B cell (primary cell): ENCODE results near the gene MRPL14.

Experiments
- EZH2 ChIP-seq: IDR thresholded peaks from 2 replicates; pipeline ENCODE4 v1.6.1; 2012; ENCODE audit warnings: borderline replicate concordance, low read depth, mild to moderate bottlenecking, moderate library complexity, low read length; ENCODE audit not compliant: insufficient read depth, poor library complexity, severe bottlenecking
- TF ChIP-seq, protein P1 (sequence below): fragments of 200-600 bp; IDR thresholded peaks from one replicate; pipeline ENCODE4 v1.8.0; 2022; ENCODE audit warnings: antibody characterized with exemption, mild to moderate bottlenecking

DNA sequence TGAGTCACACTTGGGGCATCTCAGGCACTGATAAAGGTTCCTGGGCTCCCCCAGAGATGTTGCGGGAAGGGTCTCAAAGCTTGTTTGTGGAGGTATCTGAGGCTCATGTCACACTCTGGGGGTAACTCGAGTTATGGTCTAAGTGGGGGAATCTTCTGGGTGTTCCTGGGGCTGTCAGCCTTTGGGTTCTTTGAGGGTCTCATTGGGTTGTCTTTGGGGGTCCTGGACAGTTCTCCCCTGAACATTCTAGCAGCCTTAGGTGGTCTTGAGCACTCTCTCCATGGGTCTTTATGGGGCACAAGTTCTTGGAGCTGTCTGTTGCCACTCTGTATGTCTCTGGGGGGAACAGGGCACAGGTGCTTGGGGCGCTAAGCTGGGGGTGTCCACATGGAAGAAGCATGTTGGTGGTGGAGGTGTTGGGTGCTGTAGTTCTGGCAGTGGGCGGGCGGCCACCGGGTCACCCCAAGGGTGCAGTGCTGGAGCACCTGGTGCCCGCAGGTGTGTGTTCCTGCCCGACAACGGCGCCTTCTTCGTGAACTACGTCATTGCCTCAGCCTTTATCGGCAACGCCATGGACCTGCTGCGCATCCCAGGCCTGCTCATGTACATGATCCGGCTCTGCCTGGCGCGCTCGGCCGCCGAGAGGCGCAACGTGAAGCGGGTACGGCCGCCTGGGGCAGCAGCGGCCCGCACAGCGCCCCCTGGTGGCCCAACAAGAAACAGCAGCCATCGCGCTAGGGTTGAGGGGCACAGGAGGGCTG lies 24.3 kb upstream of the MRPL14 start:
- TF ChIP-seq, protein P1, sequence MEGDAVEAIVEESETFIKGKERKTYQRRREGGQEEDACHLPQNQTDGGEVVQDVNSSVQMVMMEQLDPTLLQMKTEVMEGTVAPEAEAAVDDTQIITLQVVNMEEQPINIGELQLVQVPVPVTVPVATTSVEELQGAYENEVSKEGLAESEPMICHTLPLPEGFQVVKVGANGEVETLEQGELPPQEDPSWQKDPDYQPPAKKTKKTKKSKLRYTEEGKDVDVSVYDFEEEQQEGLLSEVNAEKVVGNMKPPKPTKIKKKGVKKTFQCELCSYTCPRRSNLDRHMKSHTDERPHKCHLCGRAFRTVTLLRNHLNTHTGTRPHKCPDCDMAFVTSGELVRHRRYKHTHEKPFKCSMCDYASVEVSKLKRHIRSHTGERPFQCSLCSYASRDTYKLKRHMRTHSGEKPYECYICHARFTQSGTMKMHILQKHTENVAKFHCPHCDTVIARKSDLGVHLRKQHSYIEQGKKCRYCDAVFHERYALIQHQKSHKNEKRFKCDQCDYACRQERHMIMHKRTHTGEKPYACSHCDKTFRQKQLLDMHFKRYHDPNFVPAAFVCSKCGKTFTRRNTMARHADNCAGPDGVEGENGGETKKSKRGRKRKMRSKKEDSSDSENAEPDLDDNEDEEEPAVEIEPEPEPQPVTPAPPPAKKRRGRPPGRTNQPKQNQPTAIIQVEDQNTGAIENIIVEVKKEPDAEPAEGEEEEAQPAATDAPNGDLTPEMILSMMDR, result peak; percentile 92
- no peak for TF ChIP-seq EZH2
